ENCODE data around the gene DOHH. TPM values are rescaled to one million over a fixed set of nuclear protein-coding genes. Genes with fewer than 3 reads are reported as not detected.
A peak's percentile ranks its signal among the peaks of the same experiment; 100 is the strongest.

DOHH gene
- total and polyA plus RNA-seq, 4 experiments from 2014 or later, result 3.1 to 13.0 (median 8.3) TPM

GRCh38 chr19:3513229-3514140 is 13.0 kb upstream of the DOHH start:
- Histone ChIP-seq H3K9me3 (ENCODE audit: control insufficient read depth in 1 of 2, low read length in 2 of 2) (no peaks in the 10 kb centered on the region), H3K27ac (ENCODE audit: low read depth, low read length) (no peak overlapping the region), H3K4me1 (ENCODE audit: insufficient read depth, low read length) (peaks cover 43% of the 10 kb centered on the region), H3K27me3 (ENCODE audit: insufficient read depth, low read length) (no peaks in the 10 kb centered on the region), H3K36me3 (ENCODE audit: insufficient read depth, low read length) (peaks cover 8% of the 10 kb centered on the region), H3K4me3 (ENCODE audit: low read length in 2 of 2) (no peak overlapping the region)
- H3K27me3 Mint-ChIP-seq, result no peaks in the 10 kb centered on the region
- CTCF ChIA-PET (ENCODE audit: partially characterized antibody), result no interaction called here
- peak overlapping the region in 1 of 8 donors; percentile 32 for H3K4me3 Mint-ChIP-seq
- H3K36me3 Mint-ChIP-seq, result peaks cover 6 to 19% of the 10 kb centered on the region in 2 donors
- H3K4me1 Mint-ChIP-seq, result peaks cover 27 to 86% (median 50%) of the 10 kb centered on the region in 4 donors
- no peak for DNase-seq
- peak overlapping the region in 1 of 7 donors; percentile 61 for H3K27ac Mint-ChIP-seq
- H3K9me3 Mint-ChIP-seq, result no peaks in the 10 kb centered on the region
- intact Hi-C loops (cut with micrococcal nuclease), result no loop called here
- POLR2A ChIA-PET (ENCODE audit: partially characterized antibody), result no interaction called here

GRCh38 chr19:3512562-3513228 is 12.2 kb upstream of the DOHH start:
- Histone ChIP-seq H3K4me1 (ENCODE audit: insufficient read depth, low read length) (peaks cover 49% of the 10 kb centered on the region), H3K4me3 (ENCODE audit: low read length in 2 of 2) (no peak overlapping the region), H3K9me3 (ENCODE audit: control insufficient read depth in 1 of 2, low read length in 2 of 2) (no peaks in the 10 kb centered on the region), H3K27me3 (ENCODE audit: insufficient read depth, low read length) (no peaks in the 10 kb centered on the region), H3K27ac (ENCODE audit: low read depth, low read length) (no peak overlapping the region), H3K36me3 (ENCODE audit: insufficient read depth, low read length) (peaks cover 8% of the 10 kb centered on the region)
- DNase-seq, result no peak
- intact Hi-C loops (cut with micrococcal nuclease), result no loop called here
- H3K9me3 Mint-ChIP-seq, result no peaks in the 10 kb centered on the region
- H3K4me1 Mint-ChIP-seq, result peaks cover 27 to 85% (median 55%) of the 10 kb centered on the region in 4 donors
- H3K36me3 Mint-ChIP-seq, result peaks cover 6 to 19% of the 10 kb centered on the region in 2 donors
- no peaks in the 10 kb centered on the region for H3K27me3 Mint-ChIP-seq
- ChIA-PET POLR2A (ENCODE audit: partially characterized antibody) (no interaction called here), CTCF (ENCODE audit: partially characterized antibody) (no interaction called here)
- H3K4me3 Mint-ChIP-seq, result peak overlapping the region in 1 of 8 donors; percentile 48
- H3K27ac Mint-ChIP-seq, result peak overlapping the region in 1 of 7 donors; percentile 64

GRCh38 chr19:3511506-3512251 is 11.2 kb upstream of the DOHH start:
- no peak for DNase-seq
- H3K27me3 ChIP-seq (ENCODE audit: insufficient read depth, low read length), result no peaks in the 10 kb centered on the region
- Mint-ChIP-seq H3K4me1 (peaks cover 32 to 90% (median 58%) of the 10 kb centered on the region in 4 donors), H3K36me3 (peaks cover 6 to 24% of the 10 kb centered on the region in 2 donors), H3K4me3 (no peak overlapping the region), H3K27me3 (no peaks in the 10 kb centered on the region), H3K9me3 (no peaks in the 10 kb centered on the region), H3K27ac (peak overlapping the region in 2 of 7 donors; percentile 56 to 58)
- no peak overlapping the region for H3K4me3 ChIP-seq (ENCODE audit: low read length in 2 of 2)
- ChIA-PET POLR2A (ENCODE audit: partially characterized antibody) (no interaction called here), CTCF (ENCODE audit: partially characterized antibody) (no interaction called here)
- no peak overlapping the region for H3K27ac ChIP-seq (ENCODE audit: low read depth, low read length)
- intact Hi-C loops (cut with micrococcal nuclease), result no loop called here
- peaks cover 8% of the 10 kb centered on the region for H3K36me3 ChIP-seq (ENCODE audit: insufficient read depth, low read length)
- H3K4me1 ChIP-seq (ENCODE audit: insufficient read depth, low read length), result peaks cover 50% of the 10 kb centered on the region
- H3K9me3 ChIP-seq (ENCODE audit: control insufficient read depth in 1 of 2, low read length in 2 of 2), result no peaks in the 10 kb centered on the region

- Histone ChIP-seq H3K4me1 (ENCODE audit: insufficient read depth, low read length) (peaks cover 41% of the 10 kb centered on the region), H3K4me3 (ENCODE audit: low read length in 2 of 2) (no peak overlapping the region), H3K36me3 (ENCODE audit: insufficient read depth, low read length) (peaks cover 8% of the 10 kb centered on the region), H3K27ac (ENCODE audit: low read depth, low read length) (no peak overlapping the region), H3K27me3 (ENCODE audit: insufficient read depth, low read length) (no peaks in the 10 kb centered on the region), H3K9me3 (ENCODE audit: control insufficient read depth in 1 of 2, low read length in 2 of 2) (no peaks in the 10 kb centered on the region)
- POLR2A ChIA-PET (ENCODE audit: partially characterized antibody), result no interaction called here
- H3K9me3 Mint-ChIP-seq, result no peaks in the 10 kb centered on the region
- no peak overlapping the region for H3K4me3 Mint-ChIP-seq
- intact Hi-C loops (cut with micrococcal nuclease), result no loop called here
- H3K27me3 Mint-ChIP-seq, result no peaks in the 10 kb centered on the region
- DNase-seq, result no peak
- peak overlapping the region in 1 of 7 donors; percentile 41 for H3K27ac Mint-ChIP-seq
- CTCF ChIA-PET (ENCODE audit: partially characterized antibody), result no interaction called here
- peaks cover 6 to 27% of the 10 kb centered on the region in 2 donors for H3K36me3 Mint-ChIP-seq
- H3K4me1 Mint-ChIP-seq, result peaks cover 30 to 83% (median 57%) of the 10 kb centered on the region in 4 donors
These were observed 10.3 kb upstream of the DOHH start for GRCh38 chr19:3510727-3511126.

GRCh38 chr19:3509566-3509989 is 9.1 kb upstream of the DOHH start:
- intact Hi-C loops (cut with micrococcal nuclease), result loop anchor here (5.0 kb wide), 1 partner anchor 63 kb away; the partner anchor contains the start of gene HMG20B
- H3K4me3 ChIP-seq (ENCODE audit: low read length in 2 of 2), result no peak overlapping the region
- H3K9me3 Mint-ChIP-seq, result peaks cover 0 to 2% (median 0%) of the 10 kb centered on the region in 8 donors

GRCh38 chr19:3508771-3509535 is 8.5 kb upstream of the DOHH start:
- Histone ChIP-seq H3K27ac (ENCODE audit: low read depth, low read length) (no peak overlapping the region), H3K4me3 (ENCODE audit: low read length in 2 of 2) (no peak overlapping the region), H3K27me3 (ENCODE audit: insufficient read depth, low read length) (no peaks in the 10 kb centered on the region), H3K9me3 (ENCODE audit: control insufficient read depth in 1 of 2, low read length in 2 of 2) (no peaks in the 10 kb centered on the region), H3K36me3 (ENCODE audit: insufficient read depth, low read length) (peaks cover 8% of the 10 kb centered on the region), H3K4me1 (ENCODE audit: insufficient read depth, low read length) (peaks cover 52% of the 10 kb centered on the region)
- ChIA-PET POLR2A (ENCODE audit: partially characterized antibody) (no interaction called here), CTCF (ENCODE audit: partially characterized antibody) (no interaction called here)
- no peaks in the 10 kb centered on the region for H3K27me3 Mint-ChIP-seq
- H3K36me3 Mint-ChIP-seq, result peaks cover 6 to 29% of the 10 kb centered on the region in 2 donors
- DNase-seq, result no peak
- H3K27ac Mint-ChIP-seq, result peak overlapping the region in 6 of 7 donors; percentile 11 to 86 (median 76)
- intact Hi-C loops (cut with micrococcal nuclease), result loop anchor here (5.0 kb wide), 1 partner anchor 63 kb away; the partner anchor contains the start of gene HMG20B
- H3K4me3 Mint-ChIP-seq, result peak overlapping the region; percentile 48 to 81 (median 72)
- peaks cover 0 to 2% (median 0%) of the 10 kb centered on the region in 8 donors for H3K9me3 Mint-ChIP-seq
- H3K4me1 Mint-ChIP-seq, result peaks cover 33 to 78% (median 57%) of the 10 kb centered on the region in 4 donors

More at GRCh38 chr19:3509566-3509989, 9.1 kb upstream of the DOHH start:
- ChIA-PET POLR2A (ENCODE audit: partially characterized antibody) (no interaction called here), CTCF (ENCODE audit: partially characterized antibody) (no interaction called here)
- Histone ChIP-seq H3K36me3 (ENCODE audit: insufficient read depth, low read length) (peaks cover 8% of the 10 kb centered on the region), H3K27me3 (ENCODE audit: insufficient read depth, low read length) (no peaks in the 10 kb centered on the region), H3K4me1 (ENCODE audit: insufficient read depth, low read length) (peaks cover 52% of the 10 kb centered on the region), H3K9me3 (ENCODE audit: control insufficient read depth in 1 of 2, low read length in 2 of 2) (no peaks in the 10 kb centered on the region), H3K27ac (ENCODE audit: low read depth, low read length) (no peak overlapping the region)
- Mint-ChIP-seq H3K27ac (peak overlapping the region in 4 of 7 donors; percentile 32 to 86 (median 63)), H3K4me1 (peaks cover 36 to 83% (median 61%) of the 10 kb centered on the region in 4 donors), H3K4me3 (peak overlapping the region; percentile 48 to 81 (median 64)), H3K36me3 (peaks cover 6 to 29% of the 10 kb centered on the region in 2 donors), H3K27me3 (no peaks in the 10 kb centered on the region)
- DNase-seq, result no peak
